HG02759 (cell line): ENCODE measurements around the gene GCKR.
"Not testable (repeated sequence)": the region's sequence is repeated elsewhere in the genome, so short reads cannot be mapped to it uniquely, and the experiment has no call there.

ENCODE experiments used
- ATAC-seq: cut with Tn5 transposase; IDR thresholded peaks from one replicate; pipeline ENCODE4 v1.9.1; 2021; ENCODE audit warnings: mild to moderate bottlenecking, moderate library complexity; ENCODE audit not compliant: unreplicated experiment

Gene GCKR

DNA sequence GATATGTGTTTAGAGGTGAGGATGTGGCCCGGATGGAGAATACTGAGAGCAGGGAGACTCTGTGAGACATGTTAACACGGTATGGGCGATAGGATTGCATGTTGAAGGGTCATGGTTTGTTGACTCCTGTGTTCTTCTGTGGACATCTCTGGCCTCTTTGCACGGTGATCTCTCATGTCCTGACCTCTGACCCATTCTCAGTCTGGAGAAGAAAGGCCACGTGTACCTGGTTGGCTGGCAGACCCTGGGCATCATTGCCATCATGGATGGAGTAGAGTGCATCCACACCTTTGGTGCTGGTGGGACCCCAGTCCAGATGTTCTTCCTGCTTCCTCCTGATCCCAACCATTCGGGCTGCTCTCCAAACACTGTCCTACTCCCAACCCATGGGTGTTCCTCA lies 9.9 kb downstream of the GCKR start:
- no peak for ATAC-seq

DNA sequence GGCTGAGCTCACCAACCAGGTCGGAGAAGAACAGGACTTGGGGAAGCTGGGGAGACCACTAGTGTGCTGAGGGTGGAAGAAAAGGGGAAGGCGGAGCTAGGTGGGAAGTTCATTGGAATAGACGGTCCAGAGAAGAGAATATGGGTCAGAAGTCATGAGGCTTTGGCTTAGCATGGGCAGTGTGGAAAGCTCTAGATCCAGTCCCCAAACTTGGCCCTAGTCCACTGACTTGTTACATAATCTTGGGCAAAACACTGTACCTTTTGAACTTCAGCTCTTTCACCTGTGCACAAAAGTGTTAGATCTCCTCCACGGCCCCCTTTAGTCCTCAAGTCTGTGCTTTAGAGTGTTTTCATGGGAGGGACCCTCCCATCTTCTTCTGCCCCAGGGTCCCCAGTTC lies 10.7 kb downstream of the GCKR start:
- ATAC-seq: no peak

GRCh38 chr2:27509326-27509725 lies 12.7 kb downstream of the GCKR start:
- ATAC-seq: no peak

GRCh38 chr2:27518113-27518781 lies 21.6 kb downstream of the GCKR start:
- no peak for ATAC-seq

DNA sequence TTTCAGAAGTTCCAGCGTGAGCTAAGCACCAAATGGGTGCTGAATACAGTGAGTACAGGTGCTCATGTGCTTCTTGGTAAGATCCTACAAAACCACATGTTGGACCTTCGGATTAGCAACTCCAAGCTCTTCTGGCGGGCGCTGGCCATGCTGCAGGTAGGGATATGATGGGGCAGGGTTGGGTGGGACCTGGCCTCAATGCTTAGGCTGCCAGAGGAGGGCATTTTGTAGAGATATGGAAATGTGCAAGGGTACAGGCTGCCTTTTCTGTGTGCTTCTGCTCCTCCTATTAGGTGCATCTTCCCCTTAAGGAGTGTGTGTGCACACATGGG lies 22.1 kb downstream of the GCKR start:
- no peak for ATAC-seq

DNA sequence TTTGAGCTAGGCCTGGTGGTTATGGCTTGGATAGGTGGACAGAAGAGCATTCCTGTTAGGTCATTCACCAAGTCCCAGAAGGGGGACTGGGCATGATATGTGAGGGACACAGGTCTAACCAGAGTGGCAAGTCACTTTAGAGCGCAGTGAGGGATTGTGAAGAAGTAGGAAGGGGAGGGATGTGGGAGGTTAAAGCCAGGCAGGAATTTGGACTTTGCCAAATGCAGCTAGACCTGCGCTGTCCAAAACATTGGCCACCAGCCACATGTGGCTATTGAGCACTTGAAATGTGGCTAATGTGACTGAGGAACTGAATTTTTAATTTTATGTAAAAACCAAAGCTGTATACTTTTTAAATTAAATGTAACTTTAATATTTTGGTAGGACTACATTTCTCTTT lies 23.7 kb downstream of the GCKR start:
- no peak for ATAC-seq

- ATAC-seq: no peak
Observed at GRCh38 chr2:27522400-27522945, 25.8 kb downstream of the GCKR start.

GRCh38 chr2:27527182-27527581 lies 30.5 kb downstream of the GCKR start:
- ATAC-seq: no peak

GRCh38 chr2:27531983-27532382 lies 35.3 kb downstream of the GCKR start:
- no peak for ATAC-seq

DNA sequence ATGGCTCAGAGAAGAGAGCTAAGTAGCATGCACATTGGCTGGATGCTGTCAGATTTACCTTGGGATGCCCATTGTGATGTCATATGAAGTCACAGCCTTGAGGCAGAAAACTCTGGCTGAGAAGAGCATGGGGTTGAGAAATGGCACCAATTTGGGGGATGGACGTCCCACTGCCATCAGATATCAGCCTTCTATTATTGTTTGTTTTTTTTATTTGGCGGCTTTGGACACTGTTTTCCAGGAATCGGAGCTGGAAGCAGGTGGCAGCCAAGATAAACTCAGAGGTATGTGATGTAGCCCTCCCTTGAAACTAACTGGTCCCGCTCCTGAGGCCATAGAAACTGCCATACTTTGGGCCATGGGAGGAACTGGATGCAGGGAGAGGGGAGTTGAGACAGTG lies 40.6 kb downstream of the GCKR start:
- ATAC-seq: no peak

GRCh38 chr2:27538839-27539450 lies 42.3 kb downstream of the GCKR start:
- not testable (repeated sequence) for ATAC-seq

DNA sequence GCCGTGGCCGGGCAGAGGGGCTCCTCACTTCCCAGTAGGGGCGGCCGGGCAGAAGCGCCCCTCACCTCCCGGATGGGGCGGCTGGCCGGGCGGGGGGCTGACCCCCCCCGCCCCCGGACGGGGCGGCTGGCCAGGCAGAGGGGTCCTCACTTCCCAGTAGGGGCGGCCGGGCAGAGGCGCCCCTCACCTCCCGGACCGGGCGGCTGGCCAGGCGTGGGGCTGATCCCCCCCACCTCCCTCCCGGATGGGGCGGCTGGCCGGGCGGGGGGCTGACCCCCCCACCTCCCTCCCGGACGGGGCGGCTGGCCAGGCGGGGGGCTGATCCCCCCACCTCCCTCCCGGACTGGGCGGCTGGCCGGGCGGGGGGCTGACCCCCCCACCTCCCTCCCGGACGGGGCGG lies 43.0 kb downstream of the GCKR start:
- not testable (repeated sequence) for ATAC-seq

GRCh38 chr2:27544143-27544821 lies 47.6 kb downstream of the GCKR start:
- no peak for ATAC-seq

- ATAC-seq: no peak
Observed at GRCh38 chr2:27545348-27546141, 48.9 kb downstream of the GCKR start.

DNA sequence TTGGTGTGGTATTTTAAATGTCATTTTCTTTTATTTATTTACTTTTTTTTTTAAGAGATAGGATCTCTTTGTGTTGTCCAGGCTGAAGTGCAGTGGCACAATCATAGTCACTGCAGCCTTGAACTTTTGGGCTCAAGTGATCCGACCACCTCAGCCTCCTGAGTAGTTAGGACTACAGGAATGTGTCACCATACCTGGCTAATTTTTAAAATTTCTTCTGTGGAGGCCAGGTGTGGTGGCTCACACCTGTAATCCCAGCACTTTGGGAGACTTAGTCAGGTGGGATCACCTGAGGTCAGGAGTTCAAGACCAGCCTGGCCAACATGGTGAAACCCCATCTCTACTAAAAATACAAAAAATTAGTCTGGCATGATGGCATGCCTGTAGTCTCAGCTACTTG lies 52.7 kb downstream of the GCKR start:
- ATAC-seq: no peak

- ATAC-seq: no peak
Observed at GRCh38 chr2:27551514-27551913, 54.9 kb downstream of the GCKR start.

GRCh38 chr2:27552941-27553340 lies 56.3 kb downstream of the GCKR start:
- no peak for ATAC-seq

- not testable (repeated sequence) for ATAC-seq
Observed at GRCh38 chr2:27554451-27554850, 57.8 kb downstream of the GCKR start.

DNA sequence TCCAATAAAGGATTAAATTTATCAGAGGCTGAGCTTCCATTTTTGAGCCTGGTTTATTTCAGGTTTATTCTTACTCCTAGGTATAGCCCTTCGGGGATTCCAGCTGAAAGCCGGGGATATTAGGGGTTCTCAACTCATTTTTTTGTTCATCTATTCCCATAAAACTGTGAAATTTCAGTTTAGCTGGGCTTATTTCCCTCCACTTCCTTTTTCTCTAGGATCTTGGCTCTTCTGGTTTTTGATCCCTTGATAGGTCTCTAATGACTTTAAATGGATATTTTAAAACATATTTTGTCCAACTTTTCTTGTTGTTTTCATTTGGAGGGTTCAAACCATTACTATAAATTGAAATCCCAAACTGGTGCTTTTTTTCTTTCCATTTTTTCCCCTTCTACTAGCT lies 62.6 kb downstream of the GCKR start:
- no peak for ATAC-seq

DNA sequence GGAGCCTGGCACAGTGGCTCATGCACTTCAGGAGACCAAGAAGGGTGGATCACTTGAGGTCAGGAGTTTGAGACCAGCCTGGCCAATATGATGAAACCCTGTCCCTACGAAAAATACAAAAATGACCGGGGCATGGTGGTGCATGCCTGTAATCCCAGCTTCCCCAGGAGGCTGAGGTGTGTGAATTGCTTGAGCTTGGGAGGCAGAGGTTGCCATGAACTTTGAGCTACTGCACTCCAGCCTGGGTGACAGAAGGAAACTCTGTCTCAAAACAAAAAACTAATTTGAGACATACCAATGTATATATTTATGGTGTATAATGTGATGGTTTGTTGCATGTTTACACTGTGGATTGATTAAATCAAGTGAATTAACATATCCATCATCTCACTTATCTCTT lies 64.4 kb downstream of the GCKR start:
- ATAC-seq: no peak

GRCh38 chr2:27566628-27567027 lies 70.0 kb downstream of the GCKR start:
- ATAC-seq: no peak
